GM18868 (cell line): ENCODE data around the gene LRRC47.

ENCODE experiments used
- ATAC-seq: cut with Tn5 transposase; IDR thresholded peaks from one replicate; pipeline ENCODE4 v1.9.1; 2021; ENCODE audit warnings: mild to moderate bottlenecking, moderate library complexity; ENCODE audit not compliant: unreplicated experiment

Gene LRRC47

DNA sequence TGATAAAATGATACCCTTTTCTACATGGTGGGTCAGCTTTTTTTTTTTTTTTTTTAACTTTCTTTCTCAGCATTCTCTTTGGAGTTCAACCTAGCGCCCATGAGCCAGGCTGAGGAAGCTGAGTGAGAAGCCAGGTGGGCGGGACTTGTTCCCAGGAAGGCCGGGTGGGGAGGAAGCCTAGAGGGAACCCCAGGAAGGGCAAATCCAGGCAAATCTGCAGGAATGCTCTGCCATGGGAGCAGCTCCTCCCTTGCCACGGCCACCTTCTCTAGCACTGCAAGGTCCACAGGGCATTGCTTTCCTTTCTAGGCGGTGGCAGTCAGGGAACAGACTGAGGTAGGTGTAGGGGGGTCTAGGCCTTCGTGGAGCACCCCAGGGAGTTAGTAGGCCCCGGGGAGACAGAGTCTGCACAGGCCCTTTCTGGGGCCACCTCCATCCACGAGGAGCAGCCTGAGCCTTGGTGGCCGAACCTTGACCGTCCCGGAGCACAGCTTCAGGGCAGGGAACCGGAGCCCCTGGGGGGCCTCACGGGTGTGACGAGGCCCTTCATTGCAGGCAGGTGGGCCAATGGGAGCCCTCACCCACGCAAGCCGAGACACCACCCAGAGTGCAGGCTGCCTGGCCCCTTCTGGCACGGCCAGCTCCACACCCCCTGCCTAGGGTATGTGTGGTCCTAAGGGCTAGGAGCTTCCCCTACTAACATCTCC is 62.3 kb downstream of the LRRC47 start:
- no peak for ATAC-seq

GRCh38 chr1:3733094-3733882 is 63.0 kb downstream of the LRRC47 start:
- no peak for ATAC-seq

GRCh38 chr1:3732434-3733093 is 63.7 kb downstream of the LRRC47 start:
- ATAC-seq: no peak

DNA sequence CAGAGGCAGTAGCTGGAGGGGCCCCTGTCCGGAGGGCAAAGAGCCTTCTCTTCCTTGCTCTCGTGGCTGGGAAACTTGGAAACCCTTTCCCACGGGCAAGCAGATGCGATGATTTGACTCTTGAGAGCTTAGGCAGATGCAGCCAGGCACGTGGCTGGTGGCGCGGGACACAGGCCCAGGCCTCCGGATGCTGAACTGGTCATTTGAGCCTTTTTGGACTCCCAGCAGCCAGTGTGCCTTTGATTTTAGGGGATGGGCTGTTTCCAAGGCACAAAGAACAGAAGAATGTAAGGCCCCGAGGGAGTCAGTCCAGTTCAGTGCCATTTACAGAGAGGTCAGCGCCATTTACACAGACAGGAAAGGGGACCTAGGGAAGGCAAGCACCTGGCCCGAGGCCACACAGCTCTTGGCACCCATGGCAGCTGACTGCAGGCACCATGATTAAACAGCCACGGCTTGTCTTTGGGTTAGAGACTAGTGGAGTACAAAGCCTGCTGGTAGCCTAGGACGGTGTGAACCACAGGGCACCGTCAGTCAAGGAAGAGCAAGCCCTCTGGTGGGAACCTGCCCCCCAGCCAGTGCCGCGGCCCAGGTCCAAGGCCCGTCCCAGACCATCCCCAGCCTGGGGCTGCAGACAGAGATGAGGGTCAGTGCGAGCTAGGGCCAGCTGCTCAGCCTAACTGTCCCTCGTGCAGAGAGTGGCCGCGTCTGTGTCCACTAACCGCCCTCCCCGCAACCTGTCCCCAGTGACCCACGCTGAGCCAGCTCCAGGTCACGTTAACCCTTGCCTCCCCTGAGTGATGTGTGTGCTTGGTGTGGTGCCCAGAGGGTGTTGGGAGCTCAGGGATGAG is 64.5 kb downstream of the LRRC47 start:
- ATAC-seq: no peak

DNA sequence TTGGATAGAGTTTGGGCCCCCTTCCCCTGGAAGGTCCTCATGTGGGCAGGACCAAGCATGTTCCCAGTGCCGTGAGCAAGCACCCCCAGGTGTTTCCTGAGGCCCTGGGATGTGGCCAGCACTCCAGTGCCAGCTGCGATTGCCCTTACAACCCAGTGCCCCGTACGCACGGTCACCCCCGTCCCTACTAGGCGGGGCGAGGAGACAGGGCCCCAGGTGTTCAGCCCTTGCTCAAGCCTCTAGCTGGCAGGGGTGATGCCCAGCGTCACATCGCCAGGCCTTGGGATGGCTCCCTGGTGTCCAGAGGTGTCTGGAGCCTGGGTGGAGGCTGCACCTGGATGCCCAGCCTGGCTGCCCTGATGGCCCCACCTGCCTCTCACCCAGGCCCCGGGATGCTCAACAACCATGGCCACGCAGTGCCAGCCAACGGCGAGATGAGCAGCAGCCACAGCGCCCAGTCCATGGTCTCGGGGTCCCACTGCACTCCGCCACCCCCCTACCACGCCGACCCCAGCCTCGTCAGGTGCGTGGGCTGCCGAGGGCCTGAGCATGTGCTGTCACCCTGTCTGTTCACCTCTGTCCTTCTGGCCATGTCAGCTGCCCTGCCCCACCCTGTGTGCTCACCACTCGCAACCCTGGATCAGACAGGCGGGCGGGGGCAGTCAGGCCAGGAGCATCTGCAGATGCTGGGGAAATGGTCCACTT is 65.6 kb downstream of the LRRC47 start:
- ATAC-seq: no peak

DNA sequence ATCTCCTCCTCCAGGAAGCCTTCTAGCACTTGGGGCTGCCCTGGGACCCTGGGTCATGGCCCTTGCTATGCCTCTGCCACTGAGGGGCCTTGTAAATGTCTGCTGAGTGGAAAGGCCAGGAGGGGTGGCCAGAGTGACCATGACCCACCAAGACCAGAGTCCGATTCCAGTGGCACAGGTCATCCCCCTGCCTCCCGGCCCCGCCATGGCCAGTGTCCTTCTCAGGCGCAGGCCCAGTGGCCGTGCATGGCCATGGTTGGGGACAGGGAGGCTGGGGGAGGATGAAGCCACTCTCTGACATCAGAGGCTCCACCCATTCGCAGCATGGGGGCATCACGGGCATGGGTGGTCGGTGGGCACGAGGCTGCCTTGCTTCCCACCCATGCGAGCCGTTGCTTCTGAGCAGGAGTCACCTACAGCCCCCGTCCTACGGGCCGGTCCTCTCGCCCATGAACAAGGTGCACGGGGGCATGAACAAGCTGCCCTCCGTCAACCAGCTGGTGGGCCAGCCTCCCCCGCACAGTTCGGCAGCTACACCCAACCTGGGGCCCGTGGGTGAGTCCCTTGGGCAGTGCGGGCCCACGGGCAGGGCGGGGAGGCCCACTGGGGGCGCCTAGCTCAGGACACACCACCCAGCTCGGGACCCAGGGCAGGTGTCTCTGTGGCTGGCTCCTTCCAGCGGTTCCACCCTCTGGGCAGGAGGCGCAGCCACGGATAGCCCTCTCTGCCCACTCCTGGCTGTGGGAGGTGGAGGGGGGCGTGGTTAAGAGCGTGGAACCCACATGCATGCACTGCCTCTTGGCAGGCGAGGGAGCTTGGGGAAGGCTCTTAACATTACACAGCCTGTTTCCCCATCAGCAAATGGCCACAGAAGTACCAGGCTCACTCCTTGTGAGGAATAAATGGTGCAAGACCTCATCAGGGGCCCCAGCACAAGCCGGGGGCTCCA is 66.4 kb downstream of the LRRC47 start:
- no peak for ATAC-seq
